GM12873 (cell line): Measurements from ENCODE around the gene SPACA9.

Source experiments
- CTCF ChIP-seq: IDR thresholded peaks from 2 replicates; pipeline ENCODE4 v1.5.1; 2012; ENCODE audit warnings: low read depth, mild to moderate bottlenecking, moderate library complexity, low read length, control low read depth; ENCODE audit not compliant: insufficient read depth; ENCODE audit errors: missing control alignments

The SPACA9 gene

GRCh38 chr9:132864277-132864676 lies 14.4 kb upstream of the SPACA9 start:
- no peak for TF ChIP-seq CTCF

- no peak for TF ChIP-seq CTCF
Observed at GRCh38 chr9:132864691-132865090, 14.0 kb upstream of the SPACA9 start.

DNA sequence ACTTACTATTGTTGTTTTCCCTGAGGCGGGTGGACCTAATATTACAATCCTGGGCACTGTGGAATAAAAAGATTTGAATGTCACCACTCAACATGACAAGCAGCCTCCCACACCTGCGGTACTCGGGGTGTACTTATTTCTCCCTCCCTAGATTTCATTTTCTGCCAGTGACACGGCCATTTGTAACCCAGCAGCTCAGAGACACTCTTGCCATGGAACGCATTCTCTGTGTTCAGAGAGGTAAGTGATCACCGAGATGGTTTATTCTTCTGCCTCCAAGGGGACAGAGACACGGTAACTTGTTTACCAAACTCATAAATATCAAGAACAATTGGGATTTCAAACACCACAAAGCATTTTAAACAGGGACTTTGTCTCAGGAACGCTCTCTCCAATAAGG lies 11.8 kb upstream of the SPACA9 start:
- TF ChIP-seq CTCF, result no peak

DNA sequence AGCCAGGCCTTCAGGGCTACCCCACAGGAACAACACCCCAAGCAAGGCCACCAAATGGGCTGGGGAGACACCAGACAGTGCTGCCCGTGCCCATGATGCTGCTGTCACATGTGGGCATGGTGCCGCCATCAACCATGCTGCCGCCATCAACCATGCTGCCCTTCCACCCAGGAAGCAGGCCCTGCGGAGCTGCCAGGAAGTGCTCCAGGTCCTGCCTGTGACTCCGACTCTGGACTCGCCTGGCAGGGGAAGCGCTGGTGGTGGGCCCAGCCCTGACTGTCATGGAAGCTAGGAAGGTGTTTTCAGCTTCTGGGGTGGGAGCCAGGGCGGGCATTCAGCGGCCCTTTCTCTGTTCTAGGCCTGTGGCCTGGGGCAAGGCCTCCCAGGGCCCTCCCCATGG lies 9.4 kb upstream of the SPACA9 start:
- TF ChIP-seq CTCF, result no peak

- no peak for TF ChIP-seq CTCF
Observed at GRCh38 chr9:132873403-132873802, 5.3 kb upstream of the SPACA9 start.

GRCh38 chr9:132875159-132875558 lies 3.5 kb upstream of the SPACA9 start:
- no peak for TF ChIP-seq CTCF

GRCh38 chr9:132876849-132877248 lies 1.8 kb upstream of the SPACA9 start:
- no peak for TF ChIP-seq CTCF

- TF ChIP-seq CTCF, result no peak
Observed at GRCh38 chr9:132877458-132877823, 1.3 kb upstream of the SPACA9 start.
